Measurements from ENCODE around the gene ZKSCAN3.
"Not testable (repeated sequence)": the region's sequence is repeated elsewhere in the genome, so short reads cannot be mapped to it uniquely, and the experiment has no call there.

Gene ZKSCAN3

GRCh38 chr6:28355743-28356665, 6.3 kb downstream of the ZKSCAN3 start:
- Histone ChIP-seq H3K4me3 (ENCODE audit: low read depth, low read length) (peak overlapping the region; percentile 53), H3K9ac (ENCODE audit: low read depth, low read length) (peak overlapping the region; percentile 71), H3K36me3 (ENCODE audit: control insufficient read depth, insufficient read depth, low read length) (peaks cover 9% of the 10 kb centered on the region; the same call in 1 of the 2 replicates), H3K27me3 (ENCODE audit: control insufficient read depth, insufficient read depth, low read length) (no peaks in the 10 kb centered on the region), H3K4me1 (ENCODE audit: control insufficient read depth, insufficient read depth, low read length) (peaks cover 17% of the 10 kb centered on the region), H3K27ac (ENCODE audit: low read depth, low read length) (peak overlapping the region; percentile 71), H3K9me3 (ENCODE audit: control insufficient read depth, insufficient read depth, low read length) (no peaks in the 10 kb centered on the region)

GRCh38 chr6:28356666-28357020, 6.9 kb downstream of the ZKSCAN3 start:
- H3K4me3 ChIP-seq (ENCODE audit: low read depth, low read length) = no peak overlapping the region
- H3K9ac ChIP-seq (ENCODE audit: low read depth, low read length) = no peak overlapping the region
- H3K27me3 ChIP-seq (ENCODE audit: control insufficient read depth, insufficient read depth, low read length) = no peaks in the 10 kb centered on the region
- peaks cover 14% of the 10 kb centered on the region; the same call in 1 of the 2 replicates for H3K36me3 ChIP-seq (ENCODE audit: control insufficient read depth, insufficient read depth, low read length)
- no peaks in the 10 kb centered on the region for H3K9me3 ChIP-seq (ENCODE audit: control insufficient read depth, insufficient read depth, low read length)
- peaks cover 13% of the 10 kb centered on the region for H3K4me1 ChIP-seq (ENCODE audit: control insufficient read depth, insufficient read depth, low read length)
- H3K27ac ChIP-seq (ENCODE audit: low read depth, low read length) = peak overlapping the region; percentile 63

- Histone ChIP-seq H3K4me3 (ENCODE audit: low read depth, low read length) (no peak overlapping the region), H3K27me3 (ENCODE audit: control insufficient read depth, insufficient read depth, low read length) (no peaks in the 10 kb centered on the region), H3K4me1 (ENCODE audit: control insufficient read depth, insufficient read depth, low read length) (peaks cover 13% of the 10 kb centered on the region), H3K27ac (ENCODE audit: low read depth, low read length) (no peak overlapping the region), H3K9me3 (ENCODE audit: control insufficient read depth, insufficient read depth, low read length) (no peaks in the 10 kb centered on the region), H3K36me3 (ENCODE audit: control insufficient read depth, insufficient read depth, low read length) (peaks cover 14% of the 10 kb centered on the region; the same call in 1 of the 2 replicates), H3K9ac (ENCODE audit: low read depth, low read length) (no peak overlapping the region)
Measured at GRCh38 chr6:28357036-28357435, 7.3 kb downstream of the ZKSCAN3 start.

- H3K27me3 ChIP-seq (ENCODE audit: control insufficient read depth, insufficient read depth, low read length); H3K9me3 ChIP-seq (ENCODE audit: control insufficient read depth, insufficient read depth, low read length); H3K27ac ChIP-seq (ENCODE audit: low read depth, low read length); H3K4me3 ChIP-seq (ENCODE audit: low read depth, low read length); H3K9ac ChIP-seq (ENCODE audit: low read depth, low read length): not testable (repeated sequence)
- H3K36me3 ChIP-seq (ENCODE audit: control insufficient read depth, insufficient read depth, low read length) = peaks cover 27% of the 10 kb centered on the region
- H3K4me1 ChIP-seq (ENCODE audit: control insufficient read depth, insufficient read depth, low read length) = peaks cover 13% of the 10 kb centered on the region
Measured at GRCh38 chr6:28359562-28359961, 9.8 kb downstream of the ZKSCAN3 start.

- Histone ChIP-seq H3K4me3 (ENCODE audit: low read depth, low read length) (no peak overlapping the region), H3K36me3 (ENCODE audit: control insufficient read depth, insufficient read depth, low read length) (peaks cover 40% of the 10 kb centered on the region), H3K27ac (ENCODE audit: low read depth, low read length) (no peak overlapping the region)
Measured at GRCh38 chr6:28360961-28361360, 11.2 kb downstream of the ZKSCAN3 start.

GRCh38 chr6:28365590-28365989, 15.8 kb downstream of the ZKSCAN3 start:
- H3K4me3 ChIP-seq (ENCODE audit: low read depth, low read length); H3K9me3 ChIP-seq (ENCODE audit: control insufficient read depth, insufficient read depth, low read length); H3K4me1 ChIP-seq (ENCODE audit: control insufficient read depth, insufficient read depth, low read length); H3K27ac ChIP-seq (ENCODE audit: low read depth, low read length); H3K9ac ChIP-seq (ENCODE audit: low read depth, low read length); H3K27me3 ChIP-seq (ENCODE audit: control insufficient read depth, insufficient read depth, low read length): not testable (repeated sequence)
- peaks cover 45% of the 10 kb centered on the region for H3K36me3 ChIP-seq (ENCODE audit: control insufficient read depth, insufficient read depth, low read length)

More at GRCh38 chr6:28360961-28361360, 11.2 kb downstream of the ZKSCAN3 start:
- H3K4me1 ChIP-seq (ENCODE audit: control insufficient read depth, insufficient read depth, low read length) = peaks cover 5% of the 10 kb centered on the region
- H3K9ac ChIP-seq (ENCODE audit: low read depth, low read length) = no peak overlapping the region
- H3K9me3 ChIP-seq (ENCODE audit: control insufficient read depth, insufficient read depth, low read length) = no peaks in the 10 kb centered on the region
- no peaks in the 10 kb centered on the region for H3K27me3 ChIP-seq (ENCODE audit: control insufficient read depth, insufficient read depth, low read length)

GRCh38 chr6:28368522-28368921, 18.8 kb downstream of the ZKSCAN3 start:
- H3K27me3 ChIP-seq (ENCODE audit: control insufficient read depth, insufficient read depth, low read length) = no peaks in the 10 kb centered on the region
- peaks cover 30% of the 10 kb centered on the region for H3K36me3 ChIP-seq (ENCODE audit: control insufficient read depth, insufficient read depth, low read length)
- no peaks in the 10 kb centered on the region for H3K4me1 ChIP-seq (ENCODE audit: control insufficient read depth, insufficient read depth, low read length)
- H3K4me3 ChIP-seq (ENCODE audit: low read depth, low read length) = no peak overlapping the region
- H3K9me3 ChIP-seq (ENCODE audit: control insufficient read depth, insufficient read depth, low read length) = no peaks in the 10 kb centered on the region
- H3K9ac ChIP-seq (ENCODE audit: low read depth, low read length) = no peak overlapping the region
- no peak overlapping the region for H3K27ac ChIP-seq (ENCODE audit: low read depth, low read length)

- no peak overlapping the region for H3K4me3 ChIP-seq (ENCODE audit: low read depth, low read length)
- H3K27me3 ChIP-seq (ENCODE audit: control insufficient read depth, insufficient read depth, low read length) = no peaks in the 10 kb centered on the region
- no peak overlapping the region for H3K9ac ChIP-seq (ENCODE audit: low read depth, low read length)
- peaks cover 22% of the 10 kb centered on the region for H3K36me3 ChIP-seq (ENCODE audit: control insufficient read depth, insufficient read depth, low read length)
- no peaks in the 10 kb centered on the region for H3K4me1 ChIP-seq (ENCODE audit: control insufficient read depth, insufficient read depth, low read length)
- no peak overlapping the region for H3K27ac ChIP-seq (ENCODE audit: low read depth, low read length)
- H3K9me3 ChIP-seq (ENCODE audit: control insufficient read depth, insufficient read depth, low read length) = no peaks in the 10 kb centered on the region
Measured at GRCh38 chr6:28369463-28369862, 19.7 kb downstream of the ZKSCAN3 start.

- Histone ChIP-seq H3K9me3 (ENCODE audit: control insufficient read depth, insufficient read depth, low read length) (no peaks in the 10 kb centered on the region), H3K4me3 (ENCODE audit: low read depth, low read length) (no peak overlapping the region), H3K9ac (ENCODE audit: low read depth, low read length) (no peak overlapping the region), H3K36me3 (ENCODE audit: control insufficient read depth, insufficient read depth, low read length) (peaks cover 13% of the 10 kb centered on the region), H3K27me3 (ENCODE audit: control insufficient read depth, insufficient read depth, low read length) (no peaks in the 10 kb centered on the region), H3K4me1 (ENCODE audit: control insufficient read depth, insufficient read depth, low read length) (no peaks in the 10 kb centered on the region), H3K27ac (ENCODE audit: low read depth, low read length) (no peak overlapping the region)
Measured at GRCh38 chr6:28370440-28370839, 20.7 kb downstream of the ZKSCAN3 start.

- Histone ChIP-seq H3K36me3 (ENCODE audit: control insufficient read depth, insufficient read depth, low read length) (peaks cover 5% of the 10 kb centered on the region; the same call in 1 of the 2 replicates), H3K27ac (ENCODE audit: low read depth, low read length) (no peak overlapping the region), H3K4me1 (ENCODE audit: control insufficient read depth, insufficient read depth, low read length) (no peaks in the 10 kb centered on the region), H3K27me3 (ENCODE audit: control insufficient read depth, insufficient read depth, low read length) (no peaks in the 10 kb centered on the region), H3K9ac (ENCODE audit: low read depth, low read length) (no peak overlapping the region), H3K4me3 (ENCODE audit: low read depth, low read length) (no peak overlapping the region), H3K9me3 (ENCODE audit: control insufficient read depth, insufficient read depth, low read length) (no peaks in the 10 kb centered on the region)
Measured at GRCh38 chr6:28371280-28371679, 21.5 kb downstream of the ZKSCAN3 start.

GRCh38 chr6:28371706-28372451, 22.1 kb downstream of the ZKSCAN3 start:
- H3K27ac ChIP-seq (ENCODE audit: low read depth, low read length) = no peak overlapping the region
- H3K9me3 ChIP-seq (ENCODE audit: control insufficient read depth, insufficient read depth, low read length) = no peaks in the 10 kb centered on the region
- H3K27me3 ChIP-seq (ENCODE audit: control insufficient read depth, insufficient read depth, low read length) = no peaks in the 10 kb centered on the region
- H3K4me3 ChIP-seq (ENCODE audit: low read depth, low read length) = no peak overlapping the region
- no peaks in the 10 kb centered on the region for H3K4me1 ChIP-seq (ENCODE audit: control insufficient read depth, insufficient read depth, low read length)
- no peak overlapping the region for H3K9ac ChIP-seq (ENCODE audit: low read depth, low read length)
- H3K36me3 ChIP-seq (ENCODE audit: control insufficient read depth, insufficient read depth, low read length) = no peaks in the 10 kb centered on the region

Data from HUES48 (cell line).